Naive B cell (primary cell): Measurements from ENCODE around the gene ELANE. TPM values are rescaled to one million over a fixed set of nuclear protein-coding genes. Genes with fewer than 3 reads are reported as not detected.
"Not testable (repeated sequence)": the region's sequence is repeated elsewhere in the genome, so short reads cannot be mapped to it uniquely, and the experiment has no call there.

Source experiments
- ATAC-seq, 2 donors: fragments of 150-1000 bp; cut with Tn5 transposase; 2 replicates each; pipeline ENCODE4 v1.10.0; 2021; ENCODE audit warnings: low read depth in 2 of 2, mild to moderate bottlenecking in 2 of 2, moderate library complexity in 2 of 2
- DNase-seq: peaks from one replicate; pipeline ENCODE4 v3.0.0; 2022
- H3K27ac Mint-ChIP-seq, 6 donors: one replicate each; pipeline ENCODE4 v1.8.0; 2020 to 2022; ENCODE audit warnings: mild to moderate bottlenecking in 6 of 6, mixed read lengths in 6 of 6, moderate library complexity in 5 of 6, inconsistent platforms in 2 of 6
- H3K27me3 Mint-ChIP-seq, 3 donors: one replicate each; pipeline ENCODE4 v1.8.0; 2021 to 2022; ENCODE audit warnings: mixed read lengths in 3 of 3, mild to moderate bottlenecking in 1 of 3
- H3K36me3 Mint-ChIP-seq, 2 donors: one replicate each; pipeline ENCODE4 v1.8.0; 2020 to 2022; ENCODE audit warnings: mixed read lengths in 2 of 2, inconsistent platforms in 1 of 2, mild to moderate bottlenecking in 1 of 2
- H3K4me1 Mint-ChIP-seq, 3 donors: one replicate each; pipeline ENCODE4 v1.8.0; 2020 to 2022; ENCODE audit warnings: mixed read lengths in 3 of 3, inconsistent platforms in 1 of 3, mild to moderate bottlenecking in 1 of 3, moderate library complexity in 1 of 3
- H3K4me3 Mint-ChIP-seq, 8 donors: one replicate each; pipeline ENCODE4 v1.8.0; 2020 to 2022; ENCODE audit warnings: mild to moderate bottlenecking in 8 of 8, mixed read lengths in 8 of 8, moderate library complexity in 8 of 8, inconsistent platforms in 2 of 8
- H3K9me3 Mint-ChIP-seq, 7 donors: one replicate each; pipeline ENCODE4 v1.8.0; 2020 to 2022; ENCODE audit warnings: mixed read lengths in 7 of 7, mild to moderate bottlenecking in 5 of 7, inconsistent platforms in 2 of 7, moderate library complexity in 1 of 7
- polyA plus RNA-seq, 6 donors: library from polyadenylated mRNA; unstranded; fragments of 300-500 nt; fragmentation: Illumina TruSeq; gene quantifications; one replicate each; pipeline ENCODE4 v1.2.3, GENCODE V29; 2021; ENCODE audit warnings: low read depth in 6 of 6

Gene ELANE
- polyA plus RNA-seq, 6 donors from 2014 or later = not detected

DNA sequence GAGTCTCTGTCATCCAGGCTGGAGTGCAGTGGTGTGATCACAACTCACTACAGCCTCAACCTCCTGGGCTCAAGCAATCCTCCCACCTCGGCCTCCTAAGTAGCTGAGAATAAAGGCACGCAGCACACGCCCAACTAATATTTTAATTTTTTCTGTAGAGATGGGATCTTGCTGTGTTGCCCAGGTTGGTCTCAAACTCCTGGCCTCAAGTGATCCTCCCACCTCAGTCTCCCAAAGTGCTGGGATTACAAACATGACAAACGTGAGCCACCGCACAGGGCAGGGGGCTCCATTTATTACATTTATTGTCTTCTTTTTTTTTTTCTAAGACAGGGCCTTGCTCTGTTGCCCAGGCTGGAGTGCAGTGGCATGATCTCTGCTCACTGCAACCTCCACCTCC lies 31.9 kb upstream of the ELANE start:
- H3K27ac Mint-ChIP-seq = peak overlapping the region in 1 of 6 donors; percentile 73
- not testable (repeated sequence) for ATAC-seq, DNase-seq, H3K4me3 Mint-ChIP-seq
- H3K27me3 Mint-ChIP-seq = peaks cover 0 to 24% (median 16%) of the 10 kb centered on the region in 3 donors
- peaks cover 0 to 18% of the 10 kb centered on the region in 2 donors for H3K36me3 Mint-ChIP-seq
- peaks cover 0 to 13% (median 0%) of the 10 kb centered on the region in 7 donors for H3K9me3 Mint-ChIP-seq
- H3K4me1 Mint-ChIP-seq = peaks cover 9 to 18% (median 11%) of the 10 kb centered on the region in 3 donors

DNA sequence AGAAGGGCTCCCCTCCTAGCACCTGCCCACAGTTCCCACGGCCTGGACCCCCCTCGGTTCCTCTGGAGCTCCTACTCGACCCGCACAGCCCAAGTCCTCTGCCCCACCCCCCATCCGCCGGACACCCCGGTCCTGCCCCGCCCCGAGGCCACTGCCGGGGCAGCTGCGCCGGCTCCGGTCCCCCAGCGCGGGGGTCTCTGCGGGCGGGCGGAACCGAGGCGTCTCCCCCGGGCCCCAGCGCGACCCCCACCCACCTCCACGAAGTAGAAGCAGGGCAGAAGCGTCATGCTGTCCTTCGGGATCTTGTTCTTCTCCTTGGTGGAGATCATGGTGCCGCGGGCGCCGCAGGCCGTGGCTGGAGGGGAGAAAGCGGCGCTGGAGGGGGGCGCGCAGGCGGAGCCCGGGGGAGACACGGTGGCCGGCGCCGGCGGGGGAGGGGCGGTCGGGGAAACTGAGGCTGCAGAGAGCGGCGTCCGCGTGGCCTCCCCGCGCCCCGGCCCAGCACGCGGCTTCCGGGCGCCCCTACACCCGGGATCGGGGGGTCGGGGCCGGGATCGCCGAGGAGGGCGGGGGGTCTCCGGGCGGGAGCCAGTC lies 30.8 kb upstream of the ELANE start:
- peaks cover 8 to 10% (median 8%) of the 10 kb centered on the region in 3 donors for H3K4me1 Mint-ChIP-seq
- H3K36me3 Mint-ChIP-seq = peaks cover 0 to 9% of the 10 kb centered on the region in 2 donors
- peaks cover 0 to 34% (median 17%) of the 10 kb centered on the region in 3 donors for H3K27me3 Mint-ChIP-seq
- DNase-seq (no peak), ATAC-seq (no peak)
- no peak overlapping the region for H3K27ac Mint-ChIP-seq
- peaks cover 0 to 6% (median 0%) of the 10 kb centered on the region in 7 donors for H3K9me3 Mint-ChIP-seq
- peak overlapping the region in 2 of 8 donors; percentile 52 to 54 for H3K4me3 Mint-ChIP-seq

DNA sequence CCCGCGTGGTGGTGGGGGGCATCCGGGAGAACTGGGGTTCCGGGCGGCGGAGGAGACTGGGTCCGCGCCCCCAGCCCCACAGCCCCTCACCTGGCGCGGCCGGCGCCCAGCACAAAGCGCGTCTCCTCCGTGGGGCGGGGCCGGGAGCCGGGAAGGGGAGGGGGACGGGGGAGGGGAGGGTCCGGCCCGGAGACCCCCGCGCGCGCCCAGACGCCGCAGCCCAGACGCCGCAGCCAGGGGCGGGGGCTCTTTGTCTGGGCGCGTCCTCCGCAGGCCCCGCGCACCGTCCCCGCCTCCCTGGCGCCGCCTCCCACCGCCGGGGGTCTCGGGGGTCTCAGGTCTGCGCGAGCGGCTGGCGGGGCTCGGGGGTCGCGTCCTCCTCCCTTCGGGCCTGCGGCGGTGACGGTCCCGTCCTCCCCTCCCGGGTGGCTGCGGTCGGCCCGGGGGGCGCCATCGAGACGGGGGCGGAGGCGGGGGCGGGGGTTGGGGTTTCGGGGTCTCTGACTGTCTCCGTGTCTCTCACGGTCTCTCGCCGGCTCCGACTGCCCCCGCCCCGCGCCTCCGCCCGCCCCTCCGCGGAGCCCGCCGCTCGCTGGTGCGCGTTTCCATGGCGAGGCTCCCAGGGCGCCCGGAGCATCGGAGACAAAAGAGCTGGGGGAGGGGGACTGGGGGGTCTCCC lies 30.1 kb upstream of the ELANE start, which contains the start of gene PLPPR3:
TSS of gene PLPPR3 (minus strand) at position 131 of the 679 bp plus-strand sequence. CDS start 396 bp downstream, outside the sequence.
- Mint-ChIP-seq H3K36me3 (peaks cover 0 to 3% of the 10 kb centered on the region in 2 donors), H3K27me3 (peaks cover 0 to 34% (median 17%) of the 10 kb centered on the region in 3 donors), H3K9me3 (peaks cover 0 to 1% (median 0%) of the 10 kb centered on the region in 7 donors), H3K4me1 (peaks cover 2 to 4% (median 4%) of the 10 kb centered on the region in 3 donors), H3K27ac (peak within 1 kb of the TSS in 1 of 6 donors; percentile 85), H3K4me3 (peak within 1 kb of the TSS in 4 of 8 donors; percentile 3 to 54 (median 32))
- ATAC-seq (no peak), DNase-seq (no peak)

DNA sequence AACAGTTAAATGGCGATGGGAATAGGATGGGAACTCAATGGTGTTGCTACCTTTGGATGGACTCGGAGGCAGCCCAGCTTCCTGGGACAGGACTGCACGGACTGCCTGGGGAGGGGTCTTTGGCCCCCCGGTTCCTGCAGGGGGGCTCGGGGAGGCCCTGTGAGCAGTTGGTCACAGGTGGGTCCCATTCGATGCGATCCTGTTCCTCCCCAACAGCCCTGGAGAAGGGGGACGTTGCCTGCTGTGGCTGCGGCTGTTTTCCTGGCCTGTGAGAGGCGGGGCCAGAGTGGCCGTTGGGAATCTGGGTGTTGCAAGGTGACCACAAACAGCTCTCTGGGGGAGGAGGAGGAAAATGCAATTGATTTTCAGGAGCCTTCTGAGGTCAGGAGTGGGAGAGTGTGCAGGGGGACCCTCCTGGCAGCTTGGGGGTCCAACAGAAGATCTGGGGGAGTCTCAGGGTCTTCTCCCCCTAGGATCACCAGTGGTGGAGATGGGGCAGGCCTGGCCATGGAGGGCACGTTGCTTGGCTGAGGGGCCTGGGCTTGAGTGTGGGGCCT lies 28.5 kb upstream of the ELANE start:
- peaks cover 0 to 39% (median 17%) of the 10 kb centered on the region in 3 donors for H3K27me3 Mint-ChIP-seq
- H3K4me3 Mint-ChIP-seq = peak overlapping the region in 2 of 8 donors; percentile 39 to 41
- H3K27ac Mint-ChIP-seq = no peak overlapping the region
- no peaks in the 10 kb centered on the region for H3K36me3 Mint-ChIP-seq
- ATAC-seq (no peak), DNase-seq (no peak)
- H3K4me1 Mint-ChIP-seq = peaks cover 0 to 4% (median 4%) of the 10 kb centered on the region in 3 donors
- no peaks in the 10 kb centered on the region for H3K9me3 Mint-ChIP-seq

DNA sequence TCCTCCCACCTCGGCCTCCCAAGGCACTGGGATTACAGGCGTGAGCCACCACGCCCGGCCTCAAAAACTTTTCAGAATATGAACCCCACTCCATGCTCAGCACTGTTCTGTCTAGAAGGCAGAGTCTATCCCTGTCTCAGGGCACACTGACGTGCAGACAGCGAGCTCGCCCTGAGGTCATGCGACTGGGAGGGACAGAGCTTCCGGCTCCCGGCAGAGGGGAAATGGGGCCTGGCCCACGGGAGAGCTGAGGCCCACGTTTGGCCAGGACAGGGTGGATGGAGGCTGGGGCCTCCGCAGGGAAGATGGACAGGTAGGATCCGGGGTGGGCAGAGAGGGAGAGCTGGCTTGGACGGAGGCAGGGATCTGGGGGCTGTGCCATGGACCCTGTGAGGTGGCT lies 27.2 kb upstream of the ELANE start:
- no peak for DNase-seq
- Mint-ChIP-seq H3K27ac (no peak overlapping the region), H3K4me3 (peak overlapping the region in 1 of 8 donors; percentile 47), H3K9me3 (no peaks in the 10 kb centered on the region), H3K27me3 (peaks cover 0 to 48% (median 17%) of the 10 kb centered on the region in 3 donors), H3K36me3 (no peaks in the 10 kb centered on the region), H3K4me1 (peaks cover 0 to 7% (median 4%) of the 10 kb centered on the region in 3 donors)
- ATAC-seq = no peak

DNA sequence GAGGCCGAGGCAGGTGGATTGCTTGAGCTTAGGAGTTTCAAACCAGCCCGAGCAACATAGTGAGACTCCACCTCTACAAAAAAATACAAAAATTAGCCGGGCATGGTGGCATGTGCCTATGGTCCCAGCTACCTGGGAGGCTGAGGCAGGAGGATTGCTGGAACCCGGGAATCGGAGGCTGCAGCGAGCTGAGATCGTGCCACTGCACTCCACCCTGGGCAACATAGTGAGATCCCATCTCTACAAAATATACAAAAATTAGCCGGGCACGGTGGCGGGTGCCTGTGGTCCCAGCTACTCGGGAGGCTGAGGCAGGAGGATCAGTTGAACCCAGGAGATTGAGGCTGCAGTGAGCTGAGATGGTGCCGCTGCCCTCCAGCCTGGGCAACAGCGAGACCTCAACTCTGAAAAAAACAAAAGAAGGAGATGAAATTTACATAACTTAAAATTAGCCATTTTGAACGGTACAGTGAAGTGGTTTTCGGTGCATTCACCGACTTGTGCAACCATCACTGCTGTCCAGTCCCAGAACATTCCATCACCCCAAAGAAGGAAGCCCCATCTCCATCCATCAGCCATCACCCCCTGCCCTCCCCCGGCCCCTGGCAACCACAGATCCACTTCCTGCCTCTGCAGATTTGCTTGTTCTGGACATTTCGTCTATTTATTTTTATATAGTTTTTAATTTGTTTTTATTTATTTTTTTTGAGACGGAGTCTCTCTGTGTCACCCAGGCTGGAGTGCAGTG lies 26.0 kb upstream of the ELANE start:
- DNase-seq (no peak), ATAC-seq (no peak)
- H3K4me1 Mint-ChIP-seq = peaks cover 0 to 7% (median 4%) of the 10 kb centered on the region in 3 donors
- no peak overlapping the region for H3K4me3 Mint-ChIP-seq
- H3K27me3 Mint-ChIP-seq = peaks cover 0 to 55% (median 17%) of the 10 kb centered on the region in 3 donors
- H3K36me3 Mint-ChIP-seq = no peaks in the 10 kb centered on the region
- no peak overlapping the region for H3K27ac Mint-ChIP-seq
- no peaks in the 10 kb centered on the region for H3K9me3 Mint-ChIP-seq

DNA sequence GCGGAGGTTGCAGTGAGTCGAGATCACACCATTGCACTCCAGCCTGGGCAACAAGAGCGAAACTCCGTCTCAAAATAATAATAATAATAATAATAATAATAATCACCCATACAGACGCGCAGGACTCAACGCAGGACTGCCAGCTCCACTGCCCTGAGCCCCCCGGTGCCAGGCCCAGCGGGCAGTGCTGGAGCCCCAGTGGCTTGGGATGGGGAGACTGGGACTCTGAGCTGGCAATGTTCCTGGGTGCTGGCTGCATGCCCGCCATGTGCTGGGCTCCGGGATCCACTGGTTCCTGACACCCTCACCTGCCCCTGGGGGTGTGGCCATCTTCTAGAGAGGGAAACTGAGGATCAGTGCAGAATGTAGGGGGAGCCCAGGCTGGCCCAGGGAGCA lies 24.8 kb upstream of the ELANE start:
- ATAC-seq = no peak
- H3K27me3 Mint-ChIP-seq = peaks cover 0 to 58% (median 17%) of the 10 kb centered on the region in 3 donors
- H3K36me3 Mint-ChIP-seq = no peaks in the 10 kb centered on the region
- DNase-seq = no peak
- no peak overlapping the region for H3K27ac Mint-ChIP-seq
- peaks cover 0 to 7% (median 0%) of the 10 kb centered on the region in 3 donors for H3K4me1 Mint-ChIP-seq
- H3K9me3 Mint-ChIP-seq = no peaks in the 10 kb centered on the region
- H3K4me3 Mint-ChIP-seq = no peak overlapping the region

DNA sequence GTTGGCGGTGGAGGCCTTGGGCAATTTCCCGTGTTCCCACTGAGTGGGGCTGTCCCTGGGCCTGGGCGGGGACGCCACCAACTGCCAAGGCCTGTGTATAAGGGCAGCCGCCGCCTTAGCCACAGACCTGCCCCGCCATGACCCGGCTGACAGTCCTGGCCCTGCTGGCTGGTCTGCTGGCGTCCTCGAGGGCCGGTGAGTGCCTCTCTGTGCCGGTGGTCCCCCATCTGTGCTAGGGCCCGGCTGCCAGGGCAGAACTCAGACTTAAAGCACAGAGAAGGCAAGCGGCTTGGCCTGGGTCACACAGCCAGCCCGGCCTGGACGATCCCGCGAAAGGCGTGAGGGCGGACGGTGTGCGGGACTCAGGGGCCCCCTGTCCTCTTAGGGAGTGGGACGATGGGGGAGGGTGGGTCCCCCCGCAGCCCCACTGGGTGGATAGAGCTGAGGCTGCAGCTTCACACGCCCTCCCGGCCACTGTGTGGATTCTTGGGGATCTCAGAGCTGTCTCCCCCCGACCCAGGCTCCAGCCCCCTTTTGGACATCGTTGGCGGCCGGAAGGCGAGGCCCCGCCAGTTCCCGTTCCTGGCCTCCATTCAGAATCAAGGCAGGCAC lies 24.3 kb upstream of the ELANE start, which contains the start of gene AZU1:
TSS of gene AZU1 (plus strand) at position 128 of the 612 bp plus-strand sequence. CDS start at position 138, 10 bp downstream.
- Mint-ChIP-seq H3K27me3 (peaks cover 0 to 56% (median 17%) of the 10 kb centered on the region in 3 donors), H3K4me1 (peaks cover 0 to 4% (median 0%) of the 10 kb centered on the region in 3 donors), H3K27ac (no peak within 1 kb of the TSS), H3K36me3 (no peaks in the 10 kb centered on the region), H3K9me3 (no peaks in the 10 kb centered on the region), H3K4me3 (no peak within 1 kb of the TSS)
- ATAC-seq = no peak
- DNase-seq = no peak

DNA sequence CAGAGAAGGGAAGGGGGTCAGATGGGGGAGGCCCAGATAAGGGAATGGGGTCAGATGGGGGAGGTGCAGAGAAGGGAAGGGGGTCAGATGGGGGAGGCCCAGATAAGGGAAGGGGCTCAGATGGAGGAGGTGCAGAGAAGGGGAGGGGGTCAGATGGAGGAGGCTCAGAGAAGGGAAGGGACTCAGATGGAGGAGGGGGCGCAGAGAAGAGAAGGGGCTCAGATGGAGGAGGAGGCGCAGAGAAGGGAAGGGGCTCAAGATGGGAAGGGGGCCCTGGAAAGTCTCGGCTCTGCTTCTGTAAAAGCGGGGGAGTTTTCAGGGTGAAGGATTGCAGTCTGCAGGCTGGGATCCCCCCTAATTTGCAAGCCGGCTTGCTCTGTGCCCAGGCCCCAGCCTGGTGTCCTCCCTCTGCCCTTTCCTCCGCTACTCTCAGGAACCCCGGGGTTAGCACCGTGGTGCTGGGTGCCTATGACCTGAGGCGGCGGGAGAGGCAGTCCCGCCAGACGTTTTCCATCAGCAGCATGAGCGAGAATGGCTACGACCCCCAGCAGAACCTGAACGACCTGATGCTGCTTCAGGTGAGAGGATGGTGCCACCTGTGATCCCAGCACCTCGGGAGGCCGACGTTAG lies 22.9 kb upstream of the ELANE start:
- Mint-ChIP-seq H3K4me3 (no peak overlapping the region), H3K36me3 (no peaks in the 10 kb centered on the region), H3K27me3 (peaks cover 0 to 43% (median 8%) of the 10 kb centered on the region in 3 donors), H3K27ac (peak overlapping the region in 1 of 6 donors; percentile 57), H3K9me3 (no peaks in the 10 kb centered on the region), H3K4me1 (peaks cover 0 to 3% (median 0%) of the 10 kb centered on the region in 3 donors)
- no peak for ATAC-seq
- DNase-seq = no peak

DNA sequence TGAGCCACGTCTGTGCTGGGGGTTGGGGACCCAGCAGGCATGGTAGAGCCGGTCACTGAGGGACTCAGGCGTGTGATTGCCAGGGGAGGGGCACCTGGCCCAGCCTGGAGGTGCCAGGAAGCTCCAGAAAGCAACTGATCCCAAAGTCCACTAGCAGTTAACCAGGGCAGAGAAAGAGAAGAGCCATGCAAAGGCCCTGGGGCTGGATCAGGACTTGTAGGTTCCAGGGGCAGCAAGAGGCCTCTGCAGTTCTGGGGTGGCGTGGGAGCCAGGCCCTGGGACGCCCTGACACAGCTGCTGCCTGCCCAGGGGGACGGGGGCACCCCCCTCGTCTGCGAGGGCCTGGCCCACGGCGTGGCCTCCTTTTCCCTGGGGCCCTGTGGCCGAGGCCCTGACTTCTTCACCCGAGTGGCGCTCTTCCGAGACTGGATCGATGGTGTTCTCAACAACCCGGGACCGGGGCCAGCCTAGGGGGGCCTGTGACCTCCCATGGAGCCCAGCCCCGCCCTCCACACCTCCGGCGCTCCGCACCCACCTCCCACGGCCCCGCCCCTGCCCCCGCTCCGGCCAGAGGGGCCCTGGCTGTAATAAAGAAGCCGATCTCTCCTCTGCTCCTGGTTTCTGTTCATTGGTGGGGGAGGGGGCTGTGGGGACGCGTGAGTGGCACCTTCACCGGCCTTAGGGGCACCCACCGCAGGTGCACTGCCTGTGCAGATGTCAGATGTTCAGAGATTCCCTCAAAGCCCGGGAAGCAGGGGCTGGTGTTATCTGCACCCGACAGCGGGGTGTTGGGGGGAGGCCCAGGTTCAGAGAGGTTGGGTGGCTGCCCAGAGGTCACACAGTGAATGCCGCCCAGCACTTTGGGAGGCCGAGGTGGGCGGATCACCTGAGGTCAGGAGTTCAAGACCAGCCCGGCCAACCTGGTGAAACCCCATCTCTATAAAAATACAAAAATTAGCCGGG lies 20.4 kb upstream of the ELANE start:
- Mint-ChIP-seq H3K4me1 (peaks cover 0 to 5% (median 4%) of the 10 kb centered on the region in 3 donors), H3K36me3 (no peaks in the 10 kb centered on the region), H3K4me3 (no peak overlapping the region), H3K27ac (no peak overlapping the region), H3K27me3 (peaks cover 5 to 42% (median 10%) of the 10 kb centered on the region in 3 donors), H3K9me3 (no peaks in the 10 kb centered on the region)
- DNase-seq (no peak), ATAC-seq (no peak)

DNA sequence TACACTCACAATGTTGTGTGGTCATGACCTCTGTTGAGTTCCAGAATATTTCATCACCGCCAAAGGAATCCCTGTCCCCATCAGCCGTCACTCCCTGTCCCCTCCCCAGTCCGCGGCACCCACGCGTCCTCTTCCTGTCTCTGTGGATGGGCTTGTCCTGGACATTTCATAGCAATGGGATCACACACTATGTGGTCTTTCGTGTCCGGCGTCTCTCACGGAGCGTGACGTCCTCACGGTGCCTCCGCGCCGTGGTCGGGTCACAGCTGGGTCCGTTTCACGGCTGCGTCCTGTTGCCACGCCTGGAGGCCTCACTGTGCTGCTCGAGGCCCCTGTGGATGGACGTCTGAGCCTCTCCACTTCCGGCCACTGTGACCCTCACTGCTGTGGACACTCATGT lies 17.9 kb upstream of the ELANE start:
- ATAC-seq (no peak), DNase-seq (no peak)
- Mint-ChIP-seq H3K36me3 (no peaks in the 10 kb centered on the region), H3K27me3 (peaks cover 5 to 38% (median 10%) of the 10 kb centered on the region in 3 donors), H3K4me1 (peaks cover 0 to 5% (median 4%) of the 10 kb centered on the region in 3 donors), H3K4me3 (no peak overlapping the region), H3K27ac (no peak overlapping the region), H3K9me3 (no peaks in the 10 kb centered on the region)
